NCI-H2196 (cell line): ENCODE measurements around the gene B9D2.
"Not testable (repeated sequence)": the region's sequence is repeated elsewhere in the genome, so short reads cannot be mapped to it uniquely, and the experiment has no call there.

Experiments used
- DNase-seq: peaks from one replicate; lab custom pipeline; 2025; ENCODE audit not compliant: unreplicated experiment; lab: John Stamatoyannopoulos, UW

The B9D2 gene

GRCh38 chr19:41355802-41356201 is 8.1 kb downstream of the B9D2 start:
- no peak for DNase-seq

- no peak for DNase-seq
These were observed 8.9 kb downstream of the B9D2 start for GRCh38 chr19:41355035-41355434.

GRCh38 chr19:41354343-41354953 is 9.5 kb downstream of the B9D2 start:
- no peak for DNase-seq

- peak; percentile 64 for DNase-seq
These were observed 10.2 kb downstream of the B9D2 start, which contains the start of gene TGFB1 for GRCh38 chr19:41353466-41354342. TGFB1 (minus strand) TSS chr19:41353922; CDS start chr19:41353044, 878 bp downstream.

- peak; percentile 12 for DNase-seq
These were observed 11.1 kb downstream of the B9D2 start for GRCh38 chr19:41352609-41353465.

GRCh38 chr19:41352279-41352608 is 11.7 kb downstream of the B9D2 start:
- no peak for DNase-seq

GRCh38 chr19:41351339-41352245 is 12.4 kb downstream of the B9D2 start:
- DNase-seq = peak; percentile 30

- DNase-seq = no peak
These were observed 13.1 kb downstream of the B9D2 start for GRCh38 chr19:41350735-41351338.

GRCh38 chr19:41346916-41347315 is 17.0 kb downstream of the B9D2 start:
- not testable (repeated sequence) for DNase-seq

- DNase-seq = no peak
These were observed 19.8 kb downstream of the B9D2 start for GRCh38 chr19:41344162-41344561.

- peak; percentile 34 for DNase-seq
These were observed 22.1 kb downstream of the B9D2 start for GRCh38 chr19:41341669-41342490.

- DNase-seq = no peak
These were observed 24.0 kb downstream of the B9D2 start for GRCh38 chr19:41339936-41340335.

GRCh38 chr19:41335467-41335866 is 28.5 kb downstream of the B9D2 start:
- no peak for DNase-seq

GRCh38 chr19:41334793-41335192 is 29.2 kb downstream of the B9D2 start:
- DNase-seq = no peak

- no peak for DNase-seq
These were observed 31.5 kb downstream of the B9D2 start for GRCh38 chr19:41332468-41332867.

GRCh38 chr19:41332000-41332399 is 31.9 kb downstream of the B9D2 start:
- DNase-seq = no peak

- DNase-seq = no peak
These were observed 32.8 kb downstream of the B9D2 start for GRCh38 chr19:41330946-41331678.

GRCh38 chr19:41330481-41330880 is 33.5 kb downstream of the B9D2 start:
- DNase-seq = no peak

- DNase-seq = no peak
These were observed 35.1 kb downstream of the B9D2 start for GRCh38 chr19:41328842-41329225.
